Gastroesophageal sphincter (tissue), 3 donors: Measurements from ENCODE around the gene SLC39A1.

Source experiments
- CTCF ChIP-seq, 4 experiments: fragments of 200-600 bp in 2 of 4; fragments of 450-650 bp in 2 of 4; sonication (generic) in 1 of 4; IDR thresholded peaks; one replicate each; pipeline ENCODE4 v1.5.1; 2017 to 2019; ENCODE audit warnings: antibody characterized with exemption in 4 of 4, mild to moderate bottlenecking in 2 of 4, moderate library complexity in 2 of 4
- EP300 ChIP-seq: sonication (generic); formaldehyde crosslinking; IDR thresholded peaks from one replicate; pipeline ENCODE4 v1.6.1; 2017; ENCODE audit warnings: antibody characterized with exemption, mild to moderate bottlenecking
- POLR2A ChIP-seq, 2 donors: fragments of 450-650 bp; IDR thresholded peaks; one replicate each; pipeline ENCODE4 v1.6.1; 2017; ENCODE audit warnings: antibody characterized with exemption in 2 of 2, mild to moderate bottlenecking in 2 of 2, moderate library complexity in 1 of 2

- TF ChIP-seq EP300, result no peak
- TF ChIP-seq POLR2A (IDR thresholded peaks at IDR 0.05), result no peak
- TF ChIP-seq CTCF (IDR thresholded peaks at IDR 0.05), result no peak
These were observed 33.1 kb downstream of the SLC39A1 start for GRCh38 chr1:153929981-153930948.
